ENCODE measurements around the gene PDE6H.

DNA sequence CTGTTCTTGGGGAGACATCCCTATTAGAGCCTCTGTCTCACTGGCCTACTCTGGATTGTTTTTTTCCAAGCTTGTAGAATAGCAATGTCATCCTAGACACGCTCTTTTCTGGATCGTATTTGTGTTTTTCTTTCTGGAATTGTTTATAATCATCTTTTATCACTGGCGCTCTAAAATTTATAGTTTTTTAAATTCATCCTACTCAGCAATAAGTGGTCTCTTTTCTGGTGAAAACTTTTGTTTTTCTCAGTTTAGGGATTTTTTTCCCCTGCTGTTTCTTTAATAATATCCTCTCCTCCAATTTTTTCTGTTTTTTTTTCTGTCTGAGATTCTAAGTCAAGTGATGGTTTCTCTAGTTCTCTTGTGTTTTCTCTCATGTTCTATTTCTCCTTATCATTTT lies 25.2 kb downstream of the PDE6H start:
- TF ChIP-seq, protein P1, sequence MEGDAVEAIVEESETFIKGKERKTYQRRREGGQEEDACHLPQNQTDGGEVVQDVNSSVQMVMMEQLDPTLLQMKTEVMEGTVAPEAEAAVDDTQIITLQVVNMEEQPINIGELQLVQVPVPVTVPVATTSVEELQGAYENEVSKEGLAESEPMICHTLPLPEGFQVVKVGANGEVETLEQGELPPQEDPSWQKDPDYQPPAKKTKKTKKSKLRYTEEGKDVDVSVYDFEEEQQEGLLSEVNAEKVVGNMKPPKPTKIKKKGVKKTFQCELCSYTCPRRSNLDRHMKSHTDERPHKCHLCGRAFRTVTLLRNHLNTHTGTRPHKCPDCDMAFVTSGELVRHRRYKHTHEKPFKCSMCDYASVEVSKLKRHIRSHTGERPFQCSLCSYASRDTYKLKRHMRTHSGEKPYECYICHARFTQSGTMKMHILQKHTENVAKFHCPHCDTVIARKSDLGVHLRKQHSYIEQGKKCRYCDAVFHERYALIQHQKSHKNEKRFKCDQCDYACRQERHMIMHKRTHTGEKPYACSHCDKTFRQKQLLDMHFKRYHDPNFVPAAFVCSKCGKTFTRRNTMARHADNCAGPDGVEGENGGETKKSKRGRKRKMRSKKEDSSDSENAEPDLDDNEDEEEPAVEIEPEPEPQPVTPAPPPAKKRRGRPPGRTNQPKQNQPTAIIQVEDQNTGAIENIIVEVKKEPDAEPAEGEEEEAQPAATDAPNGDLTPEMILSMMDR (IDR thresholded peaks at IDR 0.05) = no peak
- no peak for TF ChIP-seq POLR2AphosphoS5 (IDR thresholded peaks at IDR 0.05; ENCODE audit: low read depth, low read length)
- TF ChIP-seq, protein P2, sequence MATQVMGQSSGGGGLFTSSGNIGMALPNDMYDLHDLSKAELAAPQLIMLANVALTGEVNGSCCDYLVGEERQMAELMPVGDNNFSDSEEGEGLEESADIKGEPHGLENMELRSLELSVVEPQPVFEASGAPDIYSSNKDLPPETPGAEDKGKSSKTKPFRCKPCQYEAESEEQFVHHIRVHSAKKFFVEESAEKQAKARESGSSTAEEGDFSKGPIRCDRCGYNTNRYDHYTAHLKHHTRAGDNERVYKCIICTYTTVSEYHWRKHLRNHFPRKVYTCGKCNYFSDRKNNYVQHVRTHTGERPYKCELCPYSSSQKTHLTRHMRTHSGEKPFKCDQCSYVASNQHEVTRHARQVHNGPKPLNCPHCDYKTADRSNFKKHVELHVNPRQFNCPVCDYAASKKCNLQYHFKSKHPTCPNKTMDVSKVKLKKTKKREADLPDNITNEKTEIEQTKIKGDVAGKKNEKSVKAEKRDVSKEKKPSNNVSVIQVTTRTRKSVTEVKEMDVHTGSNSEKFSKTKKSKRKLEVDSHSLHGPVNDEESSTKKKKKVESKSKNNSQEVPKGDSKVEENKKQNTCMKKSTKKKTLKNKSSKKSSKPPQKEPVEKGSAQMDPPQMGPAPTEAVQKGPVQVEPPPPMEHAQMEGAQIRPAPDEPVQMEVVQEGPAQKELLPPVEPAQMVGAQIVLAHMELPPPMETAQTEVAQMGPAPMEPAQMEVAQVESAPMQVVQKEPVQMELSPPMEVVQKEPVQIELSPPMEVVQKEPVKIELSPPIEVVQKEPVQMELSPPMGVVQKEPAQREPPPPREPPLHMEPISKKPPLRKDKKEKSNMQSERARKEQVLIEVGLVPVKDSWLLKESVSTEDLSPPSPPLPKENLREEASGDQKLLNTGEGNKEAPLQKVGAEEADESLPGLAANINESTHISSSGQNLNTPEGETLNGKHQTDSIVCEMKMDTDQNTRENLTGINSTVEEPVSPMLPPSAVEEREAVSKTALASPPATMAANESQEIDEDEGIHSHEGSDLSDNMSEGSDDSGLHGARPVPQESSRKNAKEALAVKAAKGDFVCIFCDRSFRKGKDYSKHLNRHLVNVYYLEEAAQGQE (IDR thresholded peaks at IDR 0.05; ENCODE audit: insufficient read depth in 1 of 2, low read depth in 2 of 2, low read length in 1 of 2) = no peak
